Skeletal muscle tissue (tissue), 4 donors: Measurements from ENCODE around the gene TNN. TPM values are rescaled to one million over a fixed set of nuclear protein-coding genes. Genes with fewer than 3 reads are reported as not detected.

Experiments
- H3K27ac ChIP-seq: one replicate; pipeline ENCODE4 v1.7.0; 2013; ENCODE audit warnings: mild to moderate bottlenecking, low read depth, low read length, inconsistent platforms
- H3K27me3 ChIP-seq, 3 donors: one replicate each; pipeline ENCODE4 v1.7.0; 2013; ENCODE audit warnings: low read length in 3 of 3; ENCODE audit not compliant: control insufficient read depth in 3 of 3, insufficient read depth in 3 of 3
- H3K36me3 ChIP-seq, 3 donors: one replicate each; pipeline ENCODE4 v1.7.0; 2013; ENCODE audit warnings: low read length in 3 of 3; ENCODE audit not compliant: control insufficient read depth in 3 of 3, insufficient read depth in 3 of 3
- H3K4me1 ChIP-seq, 3 donors: one replicate each; pipeline ENCODE4 v1.7.0; 2013; ENCODE audit warnings: low read length in 3 of 3, mild to moderate bottlenecking in 3 of 3; ENCODE audit not compliant: control insufficient read depth in 3 of 3, insufficient read depth in 3 of 3
- H3K4me3 ChIP-seq, 3 donors: one replicate each; pipeline ENCODE4 v1.7.0; 2013; ENCODE audit warnings: low read length in 3 of 3
- H3K9ac ChIP-seq, 3 donors: one replicate each; pipeline ENCODE4 v1.7.0; 2013; ENCODE audit warnings: low read length in 3 of 3, mild to moderate bottlenecking in 3 of 3, moderate library complexity in 2 of 3, low read depth in 1 of 3
- H3K9me3 ChIP-seq, 3 donors: one replicate each; pipeline ENCODE4 v1.7.0; 2013; ENCODE audit warnings: low read length in 3 of 3; ENCODE audit not compliant: control insufficient read depth in 3 of 3
- total RNA-seq: library from RNA; depleted of rRNA; stranded (reverse); fragments of >200 nt; gene quantifications from one replicate; pipeline ENCODE4 v1.2.3, GENCODE V29; 2014
- donor health status: Osteomylitis.

TNN gene
- total RNA-seq, 1 donor from 2014 or later, result 5.7 TPM

DNA sequence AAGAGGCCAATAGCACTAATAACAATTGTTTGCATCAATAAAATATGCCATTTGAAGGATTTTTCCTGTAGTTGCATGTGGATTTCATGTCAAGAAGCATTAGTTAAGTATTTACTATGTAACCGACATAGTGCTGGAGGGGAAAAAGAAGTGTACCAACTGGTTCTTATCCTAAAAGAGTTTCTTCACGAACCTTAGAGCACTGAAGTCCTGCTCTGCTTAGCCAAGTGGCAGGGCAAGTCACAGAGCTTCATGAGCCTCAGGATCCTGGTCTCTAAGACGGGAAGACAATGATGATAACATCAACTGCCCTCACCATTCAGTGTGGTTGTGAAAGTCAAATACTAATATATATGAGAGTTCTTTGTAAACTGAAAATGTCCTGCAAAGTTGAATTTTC is 110.8 kb downstream of the TNN start:
- H3K4me1 ChIP-seq, result peaks cover 8 to 18% (median 14%) of the 10 kb centered on the region in 3 donors
- no peak overlapping the region for H3K4me3 ChIP-seq
- H3K27me3 ChIP-seq, result no peaks in the 10 kb centered on the region
- H3K36me3 ChIP-seq, result peaks cover 10 to 23% (median 18%) of the 10 kb centered on the region in 3 donors
- H3K9me3 ChIP-seq, result no peaks in the 10 kb centered on the region
- no peak overlapping the region for H3K27ac ChIP-seq
- no peak overlapping the region for H3K9ac ChIP-seq

DNA sequence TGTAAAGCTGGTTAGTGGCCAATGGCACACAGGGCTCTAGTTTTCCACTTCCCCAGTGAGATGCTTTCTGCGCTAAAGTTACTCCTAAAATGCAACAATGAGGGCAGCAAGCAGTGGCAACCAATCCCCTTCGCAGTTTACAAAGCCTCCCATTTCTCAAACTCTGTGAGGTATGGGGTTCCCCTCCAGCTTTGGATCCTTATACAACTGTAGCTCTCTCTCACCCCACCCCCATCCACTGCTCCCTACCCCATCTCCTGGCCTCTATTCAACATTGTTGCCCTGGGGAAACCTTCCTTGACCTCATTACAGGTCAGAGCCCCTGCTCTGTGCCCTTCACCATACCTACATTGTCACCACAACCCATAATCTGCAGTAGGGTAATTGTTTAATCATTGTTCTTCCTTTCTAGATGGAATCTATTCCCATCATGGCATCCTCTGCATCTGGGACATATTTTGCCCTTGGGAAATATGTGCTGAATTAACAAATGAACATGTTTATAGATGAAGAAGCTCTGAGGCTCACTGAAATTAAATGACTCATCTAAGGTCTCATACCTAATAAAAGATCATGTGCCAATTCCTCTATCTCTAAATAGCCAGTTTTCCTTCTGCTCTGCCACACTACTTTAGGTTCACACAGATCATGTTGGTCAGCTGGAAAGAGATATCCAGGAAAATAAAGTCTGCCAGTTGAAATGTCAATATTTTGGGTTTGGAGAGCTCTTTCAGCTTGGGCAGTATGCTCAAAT is 112.4 kb downstream of the TNN start:
- Histone ChIP-seq H3K27ac (no peak overlapping the region), H3K4me3 (no peak overlapping the region), H3K36me3 (peaks cover 10 to 23% (median 14%) of the 10 kb centered on the region in 3 donors), H3K9me3 (no peaks in the 10 kb centered on the region), H3K4me1 (peaks cover 9 to 31% (median 17%) of the 10 kb centered on the region in 3 donors), H3K27me3 (no peaks in the 10 kb centered on the region), H3K9ac (no peak overlapping the region)

DNA sequence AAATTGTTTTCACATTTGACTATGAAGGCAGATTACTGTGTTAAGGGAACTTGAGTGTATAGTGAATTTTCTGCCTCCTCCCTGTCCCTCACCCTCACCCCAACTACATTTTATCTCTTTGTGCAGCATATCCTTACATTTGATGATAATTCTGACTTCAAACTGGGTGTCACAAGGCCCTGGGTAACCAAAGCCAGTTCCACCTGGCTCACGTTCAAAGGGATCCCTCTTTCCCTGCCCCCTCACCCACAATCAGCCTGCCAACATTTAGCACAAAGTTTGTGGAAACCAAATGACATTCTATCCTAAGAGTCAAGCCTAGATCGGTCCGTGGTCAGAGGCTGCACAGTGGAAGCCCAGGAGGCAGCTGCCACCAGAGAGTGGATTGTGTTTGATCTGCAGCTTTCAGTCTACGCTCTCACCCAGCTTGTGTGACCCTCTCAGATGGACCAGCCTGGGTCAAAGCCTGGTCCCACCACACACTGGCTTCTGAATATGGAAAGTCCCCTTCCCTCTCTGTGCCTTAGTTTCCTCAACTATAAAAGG is 114.6 kb downstream of the TNN start:
- no peaks in the 10 kb centered on the region for H3K9me3 ChIP-seq
- H3K9ac ChIP-seq, result no peak overlapping the region
- no peaks in the 10 kb centered on the region for H3K27me3 ChIP-seq
- H3K4me3 ChIP-seq, result no peak overlapping the region
- H3K27ac ChIP-seq, result no peak overlapping the region
- H3K4me1 ChIP-seq, result peaks cover 20 to 42% (median 28%) of the 10 kb centered on the region in 3 donors
- H3K36me3 ChIP-seq, result peaks cover 0 to 11% (median 5%) of the 10 kb centered on the region in 3 donors

DNA sequence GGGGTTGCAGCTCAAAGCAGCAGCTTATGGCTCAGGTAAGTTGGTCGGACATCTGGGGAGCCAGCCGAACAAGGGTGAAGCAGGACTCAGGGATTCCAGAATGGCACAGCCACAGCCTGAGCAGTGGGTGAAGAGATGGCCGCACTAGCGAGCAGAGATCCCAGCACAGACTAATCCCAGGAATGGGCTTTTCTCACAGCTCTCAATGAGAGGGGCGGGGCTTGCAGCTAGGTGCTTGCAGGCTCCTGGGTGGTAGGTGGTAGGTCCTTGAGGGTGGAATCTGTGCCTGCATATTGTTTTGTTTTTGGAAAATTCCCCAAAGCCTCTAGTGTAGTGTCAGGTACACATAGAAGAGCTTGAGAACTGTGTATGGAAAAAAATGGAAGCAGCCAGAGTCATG is 116.0 kb downstream of the TNN start:
- H3K4me3 ChIP-seq, result no peak overlapping the region
- no peak overlapping the region for H3K27ac ChIP-seq
- no peaks in the 10 kb centered on the region for H3K27me3 ChIP-seq
- H3K36me3 ChIP-seq, result peaks cover 0 to 7% (median 0%) of the 10 kb centered on the region in 3 donors
- H3K4me1 ChIP-seq, result peaks cover 19 to 42% (median 30%) of the 10 kb centered on the region in 3 donors
- H3K9ac ChIP-seq, result no peak overlapping the region
- H3K9me3 ChIP-seq, result no peaks in the 10 kb centered on the region

DNA sequence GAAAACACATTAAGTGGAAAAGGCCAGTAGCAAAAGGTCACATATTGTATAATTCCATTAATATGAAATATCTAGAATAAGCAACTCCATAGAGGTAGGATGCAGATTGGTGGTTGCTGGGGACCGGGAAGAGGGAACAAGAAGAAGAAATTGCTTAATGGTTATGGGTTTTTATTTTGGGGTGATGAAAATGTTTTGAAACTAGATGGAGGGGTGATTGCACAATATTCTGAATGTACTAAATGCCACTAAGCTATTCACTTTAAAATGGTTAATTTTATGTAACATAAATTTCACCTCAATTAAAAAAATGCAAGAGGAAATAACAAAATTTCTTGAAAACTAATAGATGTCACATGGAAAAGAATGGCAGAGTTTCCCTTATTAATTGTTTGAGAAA is 118.3 kb downstream of the TNN start:
- Histone ChIP-seq H3K36me3 (peaks cover 0 to 7% (median 3%) of the 10 kb centered on the region in 3 donors), H3K4me1 (peaks cover 31 to 47% (median 44%) of the 10 kb centered on the region in 3 donors)

DNA sequence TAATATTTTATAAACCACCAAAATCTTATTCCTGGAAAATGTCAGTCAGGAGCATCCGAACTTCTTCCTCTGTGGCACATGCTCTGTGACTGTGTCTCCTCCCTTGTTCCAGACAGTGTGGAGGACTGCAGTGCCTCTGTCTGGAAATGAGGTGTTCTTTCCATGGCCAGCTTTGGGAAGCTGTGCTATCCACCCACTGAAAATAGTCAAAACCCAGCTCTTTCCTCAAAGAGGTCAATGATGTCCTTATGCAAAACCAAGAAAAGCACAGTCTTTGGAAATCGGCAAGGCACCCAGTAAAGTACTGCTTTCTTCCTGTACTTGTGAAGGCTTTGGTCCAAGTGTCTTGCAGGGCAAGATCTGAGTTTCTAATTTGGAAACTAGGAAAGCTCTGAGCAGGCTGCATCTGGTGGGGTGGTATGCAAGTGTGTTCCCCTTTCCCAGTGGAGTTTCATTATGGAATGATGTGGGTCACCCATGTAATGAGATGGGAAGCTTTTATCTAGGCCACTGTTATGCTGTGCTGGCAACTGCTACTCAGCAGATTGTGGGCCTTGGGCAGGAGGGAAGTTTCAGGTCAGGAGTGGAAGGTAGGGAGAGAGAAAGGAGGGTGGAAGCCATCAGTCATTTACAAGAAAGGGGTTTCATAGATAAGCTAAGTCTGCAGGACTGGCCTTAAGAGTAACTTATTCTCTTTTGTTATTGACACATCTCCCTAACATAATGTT is 119.0 kb downstream of the TNN start:
- Histone ChIP-seq H3K4me3 (no peak overlapping the region), H3K27me3 (no peaks in the 10 kb centered on the region), H3K36me3 (peaks cover 0 to 7% (median 3%) of the 10 kb centered on the region in 3 donors), H3K4me1 (peaks cover 36 to 54% (median 51%) of the 10 kb centered on the region in 3 donors), H3K9ac (no peak overlapping the region), H3K27ac (no peak overlapping the region), H3K9me3 (no peaks in the 10 kb centered on the region)

More for the DNA sequence above, 118.3 kb downstream of the TNN start:
- H3K4me3 ChIP-seq, result no peak overlapping the region
- H3K9ac ChIP-seq, result no peak overlapping the region
- no peaks in the 10 kb centered on the region for H3K27me3 ChIP-seq
- no peak overlapping the region for H3K27ac ChIP-seq
- no peaks in the 10 kb centered on the region for H3K9me3 ChIP-seq

DNA sequence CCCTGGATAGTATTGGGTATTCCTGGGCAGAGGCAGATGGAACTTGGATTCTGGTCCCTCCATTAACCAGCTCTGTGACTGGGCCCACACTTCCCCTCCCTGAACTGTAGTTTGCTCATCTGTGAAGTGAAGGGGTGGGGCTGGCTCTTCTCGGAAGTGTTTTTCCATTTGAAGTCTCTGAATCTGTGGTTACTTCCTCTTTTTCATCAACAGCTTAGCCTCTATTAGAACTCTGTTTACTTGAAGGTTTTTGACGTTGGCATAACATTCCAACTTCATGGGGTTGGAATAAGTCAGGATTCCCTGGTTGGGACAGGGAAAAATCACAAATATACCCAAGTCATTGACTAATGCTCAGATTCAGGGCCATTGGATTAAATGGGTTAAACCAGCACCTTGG is 121.3 kb downstream of the TNN start:
- Histone ChIP-seq H3K27me3 (no peaks in the 10 kb centered on the region), H3K9ac (no peak overlapping the region), H3K4me3 (peak overlapping the region in 1 of 3 donors; percentile 46), H3K27ac (no peak overlapping the region), H3K4me1 (peaks cover 42 to 51% (median 47%) of the 10 kb centered on the region in 3 donors), H3K36me3 (peaks cover 0 to 3% (median 0%) of the 10 kb centered on the region in 3 donors), H3K9me3 (no peaks in the 10 kb centered on the region)

DNA sequence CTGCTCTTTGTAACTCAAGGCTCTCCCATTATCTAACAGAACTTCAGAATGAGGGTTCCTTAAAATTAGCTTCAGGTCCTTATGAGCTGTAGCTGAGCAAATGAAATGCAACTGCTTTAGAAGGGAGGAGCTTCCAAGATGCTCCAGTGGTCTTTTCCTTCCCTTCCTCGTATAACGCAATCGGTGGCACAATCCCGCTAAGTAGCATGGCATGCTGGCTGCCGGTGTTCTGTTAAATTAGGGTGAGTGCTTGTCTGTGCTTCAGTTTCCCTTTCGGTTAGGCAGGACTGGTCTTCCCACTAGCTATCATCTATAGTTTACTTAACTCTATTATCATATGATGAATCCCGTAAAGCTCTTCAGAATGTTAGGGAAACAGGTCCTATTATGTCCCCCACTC is 124.0 kb downstream of the TNN start:
- H3K9ac ChIP-seq, result peak overlapping the region; percentile 78 to 92 (median 88)
- H3K4me1 ChIP-seq, result peaks cover 33 to 46% (median 34%) of the 10 kb centered on the region in 3 donors

DNA sequence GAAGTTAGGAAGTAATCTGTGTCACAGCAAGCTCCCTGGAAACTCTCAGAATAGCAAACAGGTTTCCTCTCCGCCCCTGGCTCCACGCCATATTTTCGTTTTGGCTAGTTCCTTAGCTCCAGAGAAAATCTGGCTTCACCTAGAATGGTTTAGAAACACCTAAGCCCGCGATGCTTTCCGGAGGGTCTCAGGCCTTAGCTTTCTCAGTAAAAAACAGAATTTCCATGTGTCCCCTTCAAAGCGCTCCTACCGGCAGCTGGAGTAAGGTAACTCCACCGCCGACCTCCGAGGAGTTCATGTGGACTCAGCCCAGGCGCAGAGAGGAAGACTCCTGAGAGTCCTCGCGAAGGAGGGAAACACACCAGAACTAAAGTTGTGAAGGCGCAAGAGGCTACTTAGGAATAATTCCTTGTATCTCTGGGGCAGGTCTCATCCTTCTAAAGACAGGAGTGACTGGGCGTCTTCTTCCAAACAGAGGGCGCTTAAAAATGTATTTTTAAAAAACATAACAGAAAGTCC is 124.5 kb downstream of the TNN start:
- peak overlapping the region; percentile 66 to 90 (median 87) for H3K4me3 ChIP-seq
- H3K9ac ChIP-seq, result peak overlapping the region; percentile 78 to 92 (median 88)
- no peaks in the 10 kb centered on the region for H3K27me3 ChIP-seq
- peak overlapping the region; percentile 81 for H3K27ac ChIP-seq
- H3K36me3 ChIP-seq, result peaks cover 0 to 3% (median 0%) of the 10 kb centered on the region in 3 donors
- H3K4me1 ChIP-seq, result peaks cover 29 to 41% (median 31%) of the 10 kb centered on the region in 3 donors
- no peaks in the 10 kb centered on the region for H3K9me3 ChIP-seq

More for the DNA sequence above, 124.0 kb downstream of the TNN start:
- H3K9me3 ChIP-seq, result no peaks in the 10 kb centered on the region
- peak overlapping the region; percentile 81 for H3K27ac ChIP-seq
- peak overlapping the region; percentile 66 to 90 (median 87) for H3K4me3 ChIP-seq
- no peaks in the 10 kb centered on the region for H3K27me3 ChIP-seq
- H3K36me3 ChIP-seq, result peaks cover 0 to 3% (median 0%) of the 10 kb centered on the region in 3 donors
